Measurements from ENCODE around the gene NDUFA11. TPM values are rescaled to one million over a fixed set of nuclear protein-coding genes. Genes with fewer than 3 reads are reported as not detected.

Gene NDUFA11
- total and polyA plus RNA-seq, 2 donors (not counting 1 experiment from before 2014, with no cell fraction given): 115 to 276 TPM

- 93% methylated on average over 10 of the region's 13 CpGs for WGBS (ENCODE audit: insufficient coverage)
- Histone ChIP-seq H3K27ac (ENCODE audit: low read length in 2 of 2) (no peak overlapping the region), H3K27me3 (replicated peaks in 1 of 4; ENCODE audit: control extremely low read depth in 1 of 4, control insufficient read depth in 3 of 4, insufficient read depth in 4 of 4, low read length in 3 of 4) (no peaks in the 10 kb centered on the region), H2AFZ (ENCODE audit: insufficient read depth, low read depth, low read length, poor library complexity, severe bottlenecking) (no peak overlapping the region), H3K36me3 (replicated peaks in 1 of 2; ENCODE audit: control extremely low read depth in 1 of 2, control insufficient read depth in 1 of 2, extremely low read depth in 1 of 2, insufficient read depth in 2 of 2, low read length in 1 of 2) (peaks cover 0 to 13% of the 10 kb centered on the region in 2 experiments), H4K20me1 (ENCODE audit: control insufficient read depth, insufficient read depth, low read length, poor library complexity, severe bottlenecking) (peaks cover 59% of the 10 kb centered on the region), H3K9me3 (ENCODE audit: control extremely low read depth in 1 of 3, control insufficient read depth in 2 of 3, insufficient read depth in 1 of 3, low read length in 2 of 3) (peaks cover 0 to 4% (median 0%) of the 10 kb centered on the region in 3 donors), H3K4me2 (replicated peaks; ENCODE audit: low read depth, low read length, poor library complexity, severe bottlenecking) (no peak overlapping the region), H3K4me3 (ENCODE audit: control extremely low read depth in 1 of 5, extremely low read depth in 1 of 5, insufficient read depth in 1 of 5, low read depth in 2 of 5, low read length in 4 of 5) (no peak overlapping the region), H3K79me2 (ENCODE audit: control insufficient read depth, insufficient read depth, low read length) (peaks cover 44% of the 10 kb centered on the region), H3K4me1 (ENCODE audit: control insufficient read depth in 2 of 2, insufficient read depth in 2 of 2, low read length in 2 of 2) (peaks cover 6 to 13% of the 10 kb centered on the region in 2 donors), H3K9ac (ENCODE audit: low read length) (no peak overlapping the region)
- H3K27me3 Mint-ChIP-seq: no peaks in the 10 kb centered on the region
- TF ChIP-seq CTCF (IDR thresholded peaks at IDR 0.05) (no peak), EZH2 (IDR thresholded peaks at IDR 0.05; ENCODE audit: borderline replicate concordance, insufficient read depth, low read depth, low read length, poor library complexity, severe bottlenecking) (no peak)
- peaks cover 24% of the 10 kb centered on the region for H3K4me1 Mint-ChIP-seq
- no peak overlapping the region for H3K4me3 Mint-ChIP-seq
- ATAC-seq (ENCODE audit: low read depth): no peak
- H3K9me3 Mint-ChIP-seq (ENCODE audit: insufficient read depth): no peaks in the 10 kb centered on the region
- CTCF ChIA-PET: no interaction called here
- intact Hi-C loops (cut with micrococcal nuclease): loop anchor here (5.0 kb wide), 1 partner anchor 933 kb away; the partner anchor contains the start of gene KDM4B
- no peak for DNase-seq
- no peak overlapping the region for H3K27ac Mint-ChIP-seq
- POLR2A ChIA-PET: no interaction called here
Measured at GRCh38 chr19:5899728-5900526, 3.7 kb downstream of the NDUFA11 start.

All from B cell (primary cell).